ENCODE data around the gene DMKN. TPM values are rescaled to one million over a fixed set of nuclear protein-coding genes. Genes with fewer than 3 reads are reported as not detected.

The DMKN gene
- polyA plus RNA-seq, 1 experiment = 1.3 TPM

DNA sequence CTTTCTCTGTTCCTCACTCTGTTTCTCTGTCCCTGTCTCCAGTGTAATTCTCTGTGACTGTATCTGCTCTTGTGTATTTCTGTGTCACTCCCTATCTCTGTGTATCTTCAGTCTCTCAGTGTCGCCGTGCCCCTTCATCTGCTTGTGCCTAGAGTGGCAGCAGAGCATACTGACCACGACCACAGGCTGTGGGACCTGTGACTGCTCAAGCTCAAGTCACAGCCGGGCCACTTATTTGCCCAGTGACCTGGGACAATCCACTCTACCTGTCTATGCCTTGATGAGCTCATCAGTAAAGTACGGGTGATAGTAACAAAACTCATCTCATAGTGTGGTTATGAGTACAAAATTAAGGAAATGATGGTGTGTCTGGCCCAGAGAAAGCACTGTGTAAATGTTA is 40.6 kb upstream of the DMKN start:
- no peak for DNase-seq (ENCODE audit: low read depth, low spot score)
- ChIA-PET CTCF (no interaction called here), POLR2A (no interaction called here)
- TF ChIP-seq, protein P1, sequence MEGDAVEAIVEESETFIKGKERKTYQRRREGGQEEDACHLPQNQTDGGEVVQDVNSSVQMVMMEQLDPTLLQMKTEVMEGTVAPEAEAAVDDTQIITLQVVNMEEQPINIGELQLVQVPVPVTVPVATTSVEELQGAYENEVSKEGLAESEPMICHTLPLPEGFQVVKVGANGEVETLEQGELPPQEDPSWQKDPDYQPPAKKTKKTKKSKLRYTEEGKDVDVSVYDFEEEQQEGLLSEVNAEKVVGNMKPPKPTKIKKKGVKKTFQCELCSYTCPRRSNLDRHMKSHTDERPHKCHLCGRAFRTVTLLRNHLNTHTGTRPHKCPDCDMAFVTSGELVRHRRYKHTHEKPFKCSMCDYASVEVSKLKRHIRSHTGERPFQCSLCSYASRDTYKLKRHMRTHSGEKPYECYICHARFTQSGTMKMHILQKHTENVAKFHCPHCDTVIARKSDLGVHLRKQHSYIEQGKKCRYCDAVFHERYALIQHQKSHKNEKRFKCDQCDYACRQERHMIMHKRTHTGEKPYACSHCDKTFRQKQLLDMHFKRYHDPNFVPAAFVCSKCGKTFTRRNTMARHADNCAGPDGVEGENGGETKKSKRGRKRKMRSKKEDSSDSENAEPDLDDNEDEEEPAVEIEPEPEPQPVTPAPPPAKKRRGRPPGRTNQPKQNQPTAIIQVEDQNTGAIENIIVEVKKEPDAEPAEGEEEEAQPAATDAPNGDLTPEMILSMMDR (IDR thresholded peaks at IDR 0.05; ENCODE audit: low read depth, low read length) = no peak
- H3K27me3 ChIP-seq (ENCODE audit: control insufficient read depth, insufficient read depth, low read length) = peaks cover 13% of the 10 kb centered on the region
- H3K27ac ChIP-seq (ENCODE audit: low read depth, low read length) = no peak overlapping the region
- H3K4me3 ChIP-seq (ENCODE audit: low read depth, low read length) = no peak overlapping the region
- H3K9me3 ChIP-seq (ENCODE audit: control insufficient read depth, insufficient read depth, low read length) = peaks cover 10% of the 10 kb centered on the region; the same call in 1 of the 2 replicates

DNA sequence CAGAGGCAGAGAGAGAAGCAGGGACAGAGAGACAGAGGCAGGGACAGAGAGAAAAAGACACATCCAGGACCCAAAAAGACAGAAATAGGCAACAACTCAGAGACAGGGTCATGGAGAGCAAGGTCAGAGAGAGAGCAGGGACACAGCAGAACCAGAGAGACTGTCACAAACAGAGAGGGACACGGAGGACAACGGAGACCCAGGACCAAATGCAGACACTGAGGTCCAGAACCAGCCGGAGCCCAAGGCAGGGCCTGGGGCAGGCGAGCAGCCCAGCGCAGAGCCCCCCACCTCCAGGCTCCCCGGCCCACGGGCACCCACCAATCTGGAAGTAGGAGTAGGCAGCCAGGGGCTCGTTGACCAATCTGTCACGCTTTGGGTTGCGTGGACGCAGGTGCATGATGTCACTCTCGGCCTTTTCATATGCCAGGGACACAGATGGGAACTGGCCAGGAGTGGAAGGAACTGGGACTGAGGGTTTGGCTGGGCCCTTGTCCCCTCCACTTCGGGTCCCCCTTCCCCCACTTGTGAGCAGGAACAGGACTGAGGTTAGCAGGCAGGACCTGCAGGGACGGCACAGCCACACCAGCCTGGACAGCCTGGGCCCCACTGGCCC is 40.0 kb upstream of the DMKN start:
- Histone ChIP-seq H3K4me3 (ENCODE audit: low read depth, low read length) (no peak overlapping the region), H3K27me3 (ENCODE audit: control insufficient read depth, insufficient read depth, low read length) (peaks cover 7% of the 10 kb centered on the region), H3K27ac (ENCODE audit: low read depth, low read length) (no peak overlapping the region), H3K9me3 (ENCODE audit: control insufficient read depth, insufficient read depth, low read length) (peaks cover 7% of the 10 kb centered on the region; the same call in 1 of the 2 replicates)
- no peak for DNase-seq (ENCODE audit: low read depth, low spot score)
- TF ChIP-seq, protein P1 (IDR thresholded peaks at IDR 0.05; ENCODE audit: low read depth, low read length) = no peak
- ChIA-PET CTCF (no interaction called here), POLR2A (no interaction called here)

DNA sequence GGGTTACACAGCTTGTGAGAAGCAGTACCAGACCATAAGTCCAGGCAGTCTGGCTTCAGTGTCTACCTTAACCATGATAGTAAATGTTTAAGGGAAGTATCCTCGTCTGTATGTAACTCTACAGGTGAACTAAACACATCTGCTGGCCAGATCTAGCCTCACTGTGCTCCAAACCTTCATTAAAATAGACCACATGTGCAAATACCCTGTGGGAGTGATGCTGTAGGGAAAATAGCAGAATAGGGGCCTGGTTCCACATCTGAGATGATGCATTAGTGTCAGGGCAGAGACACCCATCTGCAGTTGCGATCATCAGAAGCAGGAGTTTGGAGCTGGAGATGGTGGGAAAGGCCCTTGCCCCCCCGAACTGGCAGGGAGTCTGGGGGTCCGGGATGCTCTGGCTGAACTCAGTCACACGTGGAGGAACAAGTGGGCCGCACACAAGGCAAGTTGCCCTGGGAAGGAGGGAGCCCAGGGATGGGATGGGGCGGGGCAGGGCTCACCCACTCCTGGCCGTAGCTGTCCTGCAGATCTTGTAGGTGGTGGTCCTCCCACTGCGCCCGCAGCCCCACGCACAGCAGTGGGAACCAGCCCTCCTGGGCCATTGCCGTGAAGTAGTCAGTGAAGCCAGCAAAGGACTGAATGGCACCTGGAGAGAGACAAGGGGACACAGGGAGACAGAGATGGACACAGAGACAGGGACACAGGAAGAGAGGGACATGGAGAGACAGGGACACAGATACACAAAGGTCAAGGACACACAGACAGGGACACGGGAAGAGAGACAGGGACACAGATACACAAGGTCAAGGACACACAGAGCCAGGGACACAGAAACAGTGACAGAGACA is 39.3 kb upstream of the DMKN start:
- TF ChIP-seq, protein P1 (IDR thresholded peaks at IDR 0.05; ENCODE audit: low read depth, low read length) = no peak
- Histone ChIP-seq H3K4me3 (ENCODE audit: low read depth, low read length) (no peak overlapping the region), H3K27me3 (ENCODE audit: control insufficient read depth, insufficient read depth, low read length) (peaks cover 5% of the 10 kb centered on the region), H3K27ac (ENCODE audit: low read depth, low read length) (no peak overlapping the region), H3K9me3 (ENCODE audit: control insufficient read depth, insufficient read depth, low read length) (no peaks in the 10 kb centered on the region; the same call in 1 of the 2 replicates)
- ChIA-PET POLR2A (no interaction called here), CTCF (no interaction called here)
- no peak for DNase-seq (ENCODE audit: low read depth, low spot score)

DNA sequence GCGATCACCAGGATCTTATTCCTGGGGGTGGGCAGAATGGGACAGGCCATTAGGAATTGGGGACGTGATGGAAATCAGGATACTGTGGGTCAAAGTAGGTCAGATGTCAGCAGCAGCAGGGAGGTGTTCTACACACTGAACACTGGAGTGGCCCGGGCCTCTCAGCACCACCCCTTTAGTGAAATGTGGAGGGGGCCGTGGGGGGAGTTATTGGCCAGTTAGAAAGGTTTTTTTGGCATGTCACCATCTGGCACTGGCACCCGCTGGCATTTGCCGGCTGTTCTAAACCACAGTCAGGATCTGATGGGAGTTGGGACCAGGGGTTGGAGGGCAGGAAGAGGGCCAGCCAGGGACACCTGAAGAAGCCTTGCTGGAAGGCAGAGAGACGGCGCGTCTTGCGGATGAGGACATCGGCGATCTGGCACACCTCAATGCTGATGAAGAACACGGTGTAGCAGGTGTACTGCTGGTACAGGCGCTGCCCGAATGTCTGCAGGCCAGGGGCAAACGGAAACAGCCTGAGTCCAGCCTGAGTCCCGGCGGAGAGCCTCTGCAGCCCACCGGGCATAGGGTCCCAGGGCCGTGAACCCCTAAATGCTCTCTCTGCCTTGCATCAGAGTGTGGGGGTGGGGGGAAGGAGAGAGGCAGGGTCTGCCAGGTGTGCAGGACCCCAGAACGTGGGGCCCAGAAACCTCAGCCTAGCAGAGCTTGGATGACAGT is 37.8 kb upstream of the DMKN start:
- ChIA-PET CTCF (no interaction called here), POLR2A (no interaction called here)
- TF ChIP-seq, protein P1 (IDR thresholded peaks at IDR 0.05; ENCODE audit: low read depth, low read length) = no peak
- peaks cover 4% of the 10 kb centered on the region for H3K27me3 ChIP-seq (ENCODE audit: control insufficient read depth, insufficient read depth, low read length)
- no peak overlapping the region for H3K27ac ChIP-seq (ENCODE audit: low read depth, low read length)
- no peak overlapping the region for H3K4me3 ChIP-seq (ENCODE audit: low read depth, low read length)
- no peak for DNase-seq (ENCODE audit: low read depth, low spot score)
- no peaks in the 10 kb centered on the region for H3K9me3 ChIP-seq (ENCODE audit: control insufficient read depth, insufficient read depth, low read length)
